HUDEP-2 (cell line): ENCODE data around the gene RBFOX1.

Source experiments
- DNase-seq, 76 experiments: peaks; one replicate each; lab custom pipeline; 2025; ENCODE audit not compliant: unreplicated experiment in 76 of 76; lab: John Stamatoyannopoulos, UW

The RBFOX1 gene

GRCh38 chr16:7644176-7644575, 311.5 kb downstream of the RBFOX1 start:
- DNase-seq, result no peak

- DNase-seq, result no peak
Observed at GRCh38 chr16:7644811-7645210, 312.2 kb downstream of the RBFOX1 start.

DNA sequence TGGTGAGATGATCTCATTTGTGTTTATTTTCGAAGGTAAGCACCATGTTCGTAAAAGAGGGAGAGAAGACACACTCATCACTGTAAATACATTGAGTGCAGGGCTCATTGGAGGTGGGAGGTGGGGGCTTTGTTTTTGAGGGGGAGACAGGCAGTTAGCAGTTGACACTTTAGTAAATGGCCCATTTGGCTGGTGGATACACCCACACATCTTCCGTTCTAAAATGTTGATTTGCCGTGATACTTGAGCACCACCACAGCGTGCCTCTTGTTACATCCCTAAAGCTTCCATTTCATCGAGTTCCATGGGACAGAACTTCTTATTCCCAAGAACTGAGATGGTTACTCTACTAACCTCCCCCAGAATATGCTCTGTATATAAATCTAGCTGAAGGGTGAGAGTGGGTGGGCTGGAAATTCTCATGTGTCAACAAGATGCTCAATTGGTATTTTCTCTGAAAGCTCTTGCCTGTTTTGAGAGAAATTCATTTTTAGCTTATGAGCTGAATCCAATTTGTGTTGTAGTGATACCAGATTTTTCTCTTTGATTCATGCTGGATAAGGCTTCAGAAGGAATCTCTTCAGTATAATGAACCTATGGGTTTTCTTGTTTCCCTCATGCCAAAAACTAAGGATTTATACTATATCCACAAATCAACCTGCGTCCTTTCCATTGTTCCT, 314.3 kb downstream of the RBFOX1 start:
- DNase-seq, result no peak

DNA sequence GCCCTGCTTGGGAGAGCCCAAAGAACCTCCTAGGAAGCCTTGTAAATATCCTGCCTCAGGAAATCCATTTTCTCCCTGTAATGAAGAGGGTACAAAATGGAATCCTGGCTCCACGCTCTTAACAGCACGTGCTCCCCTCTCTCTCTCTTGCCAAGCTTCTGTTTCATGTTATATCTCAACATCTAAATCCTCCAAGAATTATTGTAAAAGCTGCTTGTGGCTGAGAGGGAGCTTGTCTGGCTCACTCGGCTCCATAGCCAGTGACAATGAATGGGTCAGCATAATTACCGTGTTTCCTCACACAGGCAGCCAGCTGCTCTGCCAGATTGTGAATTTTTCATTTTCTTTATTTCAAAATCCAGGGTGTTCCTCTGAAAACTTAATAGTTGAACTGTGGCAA, 317.8 kb downstream of the RBFOX1 start:
- no peak for DNase-seq

- DNase-seq, result no peak
Observed at GRCh38 chr16:7651803-7652570, 319.3 kb downstream of the RBFOX1 start.

DNA sequence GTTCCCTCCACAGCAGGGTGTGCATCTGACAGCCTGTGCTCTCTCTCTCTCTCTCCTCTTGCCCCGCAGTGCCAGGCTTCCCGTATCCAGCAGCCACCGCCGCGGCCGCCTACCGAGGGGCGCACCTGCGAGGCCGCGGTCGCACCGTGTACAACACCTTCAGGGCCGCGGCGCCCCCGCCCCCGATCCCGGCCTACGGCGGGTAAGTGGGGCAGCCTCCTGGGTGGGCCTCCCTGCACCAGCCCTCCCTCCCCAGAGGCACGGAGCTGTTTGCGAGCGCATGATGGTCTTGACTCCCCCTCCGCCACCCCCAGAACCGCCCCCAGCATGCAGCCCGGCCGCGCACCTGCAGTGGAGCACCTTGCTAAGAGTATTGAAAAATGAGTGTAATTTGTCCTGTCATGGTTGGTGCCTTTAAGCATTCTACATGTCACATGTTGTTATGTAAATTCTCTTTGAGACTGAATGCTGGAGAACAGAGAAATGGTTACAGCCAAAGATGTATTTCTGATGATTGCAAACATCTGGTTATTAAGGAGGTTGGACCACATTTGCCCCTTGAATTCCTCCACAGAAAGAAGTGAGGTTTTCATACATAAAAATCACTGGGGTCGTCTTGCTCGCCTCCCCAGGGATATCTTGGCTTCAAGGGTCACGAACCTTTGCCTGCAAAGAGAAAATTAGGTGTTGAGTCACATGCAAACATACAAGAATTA, 321.3 kb downstream of the RBFOX1 start:
- DNase-seq, result no peak

- no peak for DNase-seq
Observed at GRCh38 chr16:7675628-7676027, 343.0 kb downstream of the RBFOX1 start.

- no peak for DNase-seq
Observed at GRCh38 chr16:7680296-7680695, 347.7 kb downstream of the RBFOX1 start.

GRCh38 chr16:7688811-7689210, 356.2 kb downstream of the RBFOX1 start:
- no peak for DNase-seq

DNA sequence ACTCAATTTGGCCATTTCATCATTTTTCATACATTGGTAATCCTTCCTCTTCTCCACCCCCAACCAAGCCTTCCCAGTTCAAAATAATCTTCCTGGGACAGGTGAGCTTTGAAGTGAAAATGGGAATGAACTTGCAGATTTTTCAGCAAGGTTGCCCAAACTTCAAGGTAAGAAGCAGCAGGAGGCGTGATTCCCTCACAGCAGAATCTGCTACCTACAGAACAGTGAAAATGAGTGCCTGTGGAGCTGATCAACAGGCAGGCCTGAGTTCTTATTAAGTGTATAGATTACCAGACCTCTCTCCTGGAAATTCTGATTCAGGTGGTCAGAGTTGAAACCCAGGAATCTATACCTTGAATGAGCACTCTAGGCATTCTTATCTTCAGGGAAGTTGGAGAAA, 356.6 kb downstream of the RBFOX1 start:
- no peak for DNase-seq

DNA sequence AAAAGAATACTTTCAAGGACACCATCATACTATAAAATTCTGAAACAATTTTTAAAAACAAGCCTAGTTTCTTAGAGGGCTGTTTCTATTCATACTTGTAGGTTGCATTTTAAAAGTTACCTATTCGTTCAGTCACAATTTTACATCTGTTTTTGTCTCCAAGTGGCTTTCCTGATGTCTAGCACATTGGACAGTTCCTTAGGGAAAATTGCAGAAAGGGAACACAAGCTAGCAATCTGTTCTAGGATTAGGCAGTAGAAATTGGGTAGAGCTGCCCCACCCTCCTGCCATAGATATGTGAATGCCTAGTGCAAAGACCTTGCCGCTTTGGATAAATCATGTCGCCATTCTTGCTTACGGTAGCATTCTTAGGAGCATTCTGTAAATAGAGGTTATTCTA, 358.9 kb downstream of the RBFOX1 start:
- DNase-seq, result no peak

DNA sequence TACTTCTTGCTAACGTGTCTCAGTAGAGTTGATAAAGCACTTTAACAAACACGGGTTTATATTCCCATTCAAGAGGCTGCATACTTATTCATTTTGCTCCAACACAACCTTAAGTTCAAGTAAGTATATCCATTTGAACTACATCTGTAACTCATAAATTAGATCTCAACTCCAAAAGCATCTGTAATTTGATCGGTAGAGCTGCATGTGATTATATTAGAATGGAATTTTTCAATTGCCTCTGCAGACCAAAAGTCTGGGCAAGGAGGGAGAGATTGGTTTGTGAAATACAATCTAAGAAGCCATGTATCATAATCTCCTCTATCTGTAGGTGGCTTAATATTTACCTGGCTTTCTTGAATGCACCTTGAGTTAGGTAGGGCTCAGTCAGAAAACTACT, 371.0 kb downstream of the RBFOX1 start:
- DNase-seq, result no peak

GRCh38 chr16:7705885-7706284, 373.2 kb downstream of the RBFOX1 start:
- DNase-seq, result no peak

DNA sequence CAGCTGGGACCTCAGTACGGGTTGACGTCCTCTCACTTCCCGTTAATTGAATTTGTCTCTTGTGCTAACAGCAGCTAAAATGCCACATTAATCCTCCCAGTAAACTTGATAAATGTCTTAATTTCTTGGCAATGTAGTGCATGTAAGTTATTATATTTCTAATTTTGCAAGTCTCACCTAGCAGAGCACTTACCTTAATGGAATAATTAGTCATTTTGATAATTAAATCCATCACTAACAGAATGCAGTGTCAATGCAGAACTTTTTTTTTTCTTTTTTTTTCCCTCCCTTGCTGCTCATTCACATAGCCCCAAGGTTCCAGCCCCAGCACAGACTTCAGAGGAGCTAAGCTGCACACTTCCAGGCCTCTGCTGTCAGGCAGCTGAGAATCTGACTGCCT, 376.5 kb downstream of the RBFOX1 start:
- no peak for DNase-seq

DNA sequence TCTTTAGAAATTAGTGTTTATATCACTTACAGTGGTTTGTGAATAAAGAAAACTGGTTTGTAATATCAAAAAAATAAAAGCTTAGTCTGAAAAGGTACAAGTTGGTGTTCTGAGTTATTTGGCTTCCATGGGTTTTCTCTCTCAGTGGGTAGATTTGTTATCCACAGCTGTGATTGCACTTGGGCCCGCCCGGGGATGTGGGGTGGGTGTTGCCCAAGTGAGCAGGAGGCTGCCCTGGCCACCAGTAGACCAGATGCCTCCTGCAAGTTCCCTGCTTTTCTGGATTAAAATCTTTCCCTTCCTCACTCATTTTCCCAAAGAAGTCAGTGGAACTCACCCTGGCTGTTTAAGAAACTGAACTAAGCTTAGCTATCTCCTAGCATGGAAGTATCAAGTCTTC, 380.6 kb downstream of the RBFOX1 start:
- DNase-seq, result no peak

DNA sequence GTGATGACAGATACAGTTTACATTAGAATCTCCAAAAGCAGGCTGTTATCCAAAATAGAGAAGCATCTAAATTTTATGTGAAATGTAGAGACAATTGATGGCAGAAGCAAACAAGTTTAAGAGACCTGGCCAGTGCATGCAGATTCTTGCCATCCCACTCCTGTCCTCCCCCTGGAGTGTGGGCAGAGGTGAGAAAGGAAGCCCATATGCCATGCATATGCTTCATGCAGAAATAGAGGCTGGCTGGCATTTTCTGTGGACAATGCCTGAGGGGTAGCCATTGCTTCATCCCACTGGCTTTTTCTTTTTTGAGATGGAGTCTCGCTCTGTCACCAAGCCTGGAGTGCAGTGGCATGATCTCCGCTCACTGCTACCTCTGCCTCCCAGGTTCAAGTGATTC, 382.1 kb downstream of the RBFOX1 start:
- no peak for DNase-seq

- no peak for DNase-seq
Observed at GRCh38 chr16:7716660-7717550, 384.3 kb downstream of the RBFOX1 start.

DNA sequence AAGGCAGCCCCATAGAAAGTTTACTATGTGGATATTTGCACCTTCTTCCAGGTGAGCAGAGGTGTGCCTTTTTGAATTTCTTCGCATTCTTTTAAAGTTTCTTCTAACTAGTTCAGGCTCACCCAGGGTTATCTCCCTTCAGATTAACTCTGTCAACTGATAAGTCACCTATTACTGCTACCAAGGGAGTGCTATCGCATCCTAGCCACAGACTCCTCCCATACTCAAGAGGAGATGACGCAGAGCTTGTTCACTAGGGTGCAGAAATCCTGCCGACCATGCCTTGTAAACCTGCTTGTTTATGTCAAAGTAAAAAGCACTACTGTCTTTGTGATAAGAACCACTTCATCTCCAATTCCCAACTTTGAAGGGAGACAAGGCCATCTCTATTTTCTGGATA, 390.1 kb downstream of the RBFOX1 start:
- DNase-seq, result no peak

- DNase-seq, result no peak
Observed at GRCh38 chr16:7731141-7731540, 398.5 kb downstream of the RBFOX1 start.

GRCh38 chr16:7736138-7736665, 403.6 kb downstream of the RBFOX1 start:
- DNase-seq, result no peak

DNA sequence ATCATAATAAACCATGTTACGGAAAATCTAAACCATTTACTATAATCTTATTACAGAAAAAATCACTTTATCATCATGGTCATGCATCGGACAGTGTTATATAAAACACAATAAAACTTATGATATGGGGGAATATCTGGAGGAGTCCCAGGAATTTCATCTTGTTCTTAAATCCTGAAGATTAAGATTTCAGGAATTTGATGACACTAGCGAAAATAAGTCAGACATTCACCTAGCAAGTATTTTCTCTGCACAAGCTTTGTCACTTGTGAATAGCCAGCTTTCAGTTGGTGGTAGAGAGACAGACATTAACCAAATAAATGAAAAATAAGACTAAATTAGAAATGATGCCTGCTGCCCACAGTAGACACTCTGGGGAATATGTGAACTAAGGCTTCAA, 410.0 kb downstream of the RBFOX1 start:
- DNase-seq, result no peak
